ENCODE data around the gene EFCAB10.

Gene EFCAB10

GRCh38 chr7:105581066-105581811, at the start of gene EFCAB10:
EFCAB10 (minus strand) TSS chr7:105581493; CDS start chr7:105581463, 30 bp downstream.
- DNase-seq (ENCODE audit: low read depth, low spot score) = peak; percentile 97

DNA sequence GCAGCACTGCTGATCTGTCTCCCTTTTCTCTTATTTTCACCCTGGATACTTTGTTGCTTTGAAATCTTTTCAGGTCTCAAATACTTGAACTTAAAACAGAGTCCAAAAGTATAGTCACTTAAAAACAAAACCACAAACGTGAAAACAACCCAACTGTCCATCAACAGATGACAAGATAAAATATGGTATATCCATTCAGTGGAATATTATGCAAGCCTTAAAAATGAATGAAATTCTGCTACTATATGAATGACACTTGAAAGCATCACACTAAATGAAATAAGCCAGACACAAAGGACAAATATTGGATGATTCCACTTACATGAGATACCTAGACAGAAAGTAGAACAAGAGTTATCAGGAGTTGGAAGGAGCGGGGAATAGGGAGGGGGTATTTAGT, 44.7 kb upstream of the EFCAB10 start:
- no peak for DNase-seq (ENCODE audit: low read depth, low spot score)

- no peak for DNase-seq (ENCODE audit: low read depth, low spot score)
Measured at GRCh38 chr7:105623906-105624305, 42.6 kb upstream of the EFCAB10 start.

DNA sequence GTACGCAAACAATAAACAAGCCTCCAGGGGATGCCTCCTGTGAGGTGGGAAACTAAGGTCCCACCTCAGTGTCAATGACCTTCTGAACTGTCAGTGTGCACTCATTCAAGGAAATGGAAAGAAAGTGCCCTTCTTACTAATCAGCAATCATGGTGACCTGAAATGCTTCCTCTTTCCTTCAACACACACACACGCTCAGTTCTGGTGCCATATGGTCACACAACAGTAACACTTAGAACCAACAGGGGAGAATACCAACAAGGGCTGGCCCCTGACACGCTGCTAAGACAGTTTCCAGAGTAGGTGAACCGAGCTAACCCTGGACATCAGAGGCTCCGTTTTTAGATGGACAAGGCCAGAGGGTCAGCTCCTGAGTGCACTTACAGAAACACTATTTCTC, 42.1 kb upstream of the EFCAB10 start:
- no peak for DNase-seq (ENCODE audit: low read depth, low spot score)

- DNase-seq (ENCODE audit: low read depth, low spot score) = no peak
Measured at GRCh38 chr7:105622106-105622731, 40.9 kb upstream of the EFCAB10 start.

DNA sequence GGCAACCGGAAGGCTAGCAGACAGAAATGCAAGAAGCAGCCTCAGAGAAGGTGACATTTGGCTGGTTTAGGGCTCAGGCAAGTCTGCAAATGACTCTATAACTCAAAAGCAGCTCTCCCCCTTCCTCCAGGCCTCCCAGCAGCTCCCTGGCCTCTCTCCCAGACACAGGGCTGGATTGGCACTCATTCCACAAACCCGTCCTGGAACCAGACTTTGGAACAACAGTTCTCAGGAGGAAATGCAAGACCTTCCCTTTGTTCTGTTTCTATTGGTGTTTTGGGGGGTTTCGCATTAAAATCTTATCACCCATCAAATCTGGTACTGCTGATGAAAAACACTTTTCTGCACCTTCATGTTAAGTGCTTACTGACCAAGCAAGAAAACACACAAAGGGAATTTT, 40.3 kb upstream of the EFCAB10 start:
- DNase-seq (ENCODE audit: low read depth, low spot score) = no peak

- DNase-seq (ENCODE audit: low read depth, low spot score) = no peak
Measured at GRCh38 chr7:105621176-105621575, 39.9 kb upstream of the EFCAB10 start.

DNA sequence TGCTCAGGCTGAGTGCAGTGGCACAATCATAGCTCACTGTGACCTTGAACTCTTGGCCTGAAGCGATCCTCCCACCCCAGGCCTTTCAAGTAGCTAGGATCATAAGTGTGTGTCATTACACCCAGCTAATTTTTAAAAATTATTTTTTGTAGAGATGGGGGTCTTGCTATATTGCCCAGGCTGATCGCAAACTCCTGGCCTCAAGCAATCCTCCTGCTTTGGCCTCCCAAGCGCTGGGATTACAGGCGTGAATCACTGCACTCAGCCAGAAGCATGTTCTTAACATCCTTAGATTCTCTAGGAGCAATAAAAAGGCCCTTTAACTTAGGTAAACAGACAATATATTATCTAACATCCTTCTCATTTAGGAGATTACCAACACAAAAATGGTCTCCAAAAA, 38.3 kb upstream of the EFCAB10 start:
- no peak for DNase-seq (ENCODE audit: low read depth, low spot score)

DNA sequence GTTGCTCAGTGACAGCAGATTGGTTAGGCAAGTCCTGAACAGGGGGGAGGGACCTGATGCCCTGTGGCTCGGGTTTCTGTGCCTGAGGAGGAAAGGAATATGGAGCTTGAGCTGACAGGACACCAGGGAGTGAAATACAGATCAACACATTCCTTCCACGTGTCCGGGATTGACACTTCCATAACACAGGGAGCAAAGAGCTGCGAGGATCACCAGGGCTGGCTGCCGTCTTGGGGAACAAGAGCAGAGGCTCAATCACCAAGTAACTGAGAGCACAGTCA, 36.7 kb upstream of the EFCAB10 start:
- no peak for DNase-seq (ENCODE audit: low read depth, low spot score)

DNA sequence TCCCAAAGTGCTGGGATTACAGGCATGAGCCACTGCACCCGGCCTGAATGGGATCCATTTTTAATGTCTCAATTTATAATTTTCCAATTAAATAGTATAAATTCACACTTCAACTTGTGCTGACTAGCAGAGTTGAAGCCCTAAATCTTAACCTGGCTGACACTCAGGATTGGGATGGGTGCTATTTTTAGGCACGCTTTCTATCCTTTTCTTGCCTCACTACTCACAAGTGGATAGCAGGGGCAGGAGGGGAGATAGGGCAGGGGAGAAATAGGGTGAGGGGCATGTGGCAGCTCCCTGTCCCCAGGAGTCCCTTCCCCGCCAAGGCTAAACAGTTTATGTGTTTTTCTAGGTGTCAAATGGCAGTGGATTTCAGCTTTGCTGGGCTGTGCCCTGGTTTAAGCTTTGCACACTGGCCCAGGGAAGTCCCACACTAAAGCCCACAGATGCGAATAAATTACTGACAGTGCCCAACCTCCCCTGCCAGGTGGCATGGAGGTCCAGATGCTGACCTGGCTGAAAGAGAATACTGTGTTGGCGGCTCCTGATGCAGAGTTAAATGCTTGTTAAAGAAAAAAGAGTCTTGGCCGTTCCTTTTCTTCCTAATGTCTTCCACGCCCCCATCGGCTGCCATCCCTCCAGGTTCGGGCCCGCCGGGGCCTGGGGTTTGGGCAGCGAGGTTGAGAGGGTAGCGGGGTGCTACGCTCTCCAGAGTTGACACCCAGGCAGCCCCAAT, 36.2 kb upstream of the EFCAB10 start:
- DNase-seq (ENCODE audit: low read depth, low spot score) = no peak

DNA sequence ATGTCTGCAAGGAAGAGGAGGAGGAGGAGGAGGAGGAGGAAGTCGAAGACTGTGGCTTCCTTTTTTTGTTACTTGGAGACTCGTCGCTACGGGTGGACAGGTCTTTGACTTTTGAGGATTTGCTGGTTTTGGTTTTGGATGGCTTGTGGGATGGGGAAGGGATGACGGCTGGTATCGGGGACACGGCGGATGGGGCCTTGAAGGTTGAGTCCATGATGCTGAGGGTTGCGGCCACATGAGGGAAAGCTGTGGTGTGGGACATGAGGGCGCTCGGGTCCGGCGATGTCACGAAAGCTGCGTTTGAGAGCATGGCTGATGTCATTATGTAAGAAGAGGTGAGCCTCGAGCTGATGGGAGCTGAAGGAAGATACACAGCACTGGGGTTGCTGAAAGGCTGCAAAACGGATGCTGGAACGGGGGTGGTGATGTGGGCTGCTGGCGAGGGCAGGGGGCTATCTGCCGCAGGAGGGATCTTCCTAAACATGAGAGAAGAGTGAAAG, 33.1 kb upstream of the EFCAB10 start:
- no peak for DNase-seq (ENCODE audit: low read depth, low spot score)

- DNase-seq (ENCODE audit: low read depth, low spot score) = no peak
Measured at GRCh38 chr7:105613611-105614330, 32.5 kb upstream of the EFCAB10 start.

GRCh38 chr7:105612806-105613205, 31.5 kb upstream of the EFCAB10 start:
- DNase-seq (ENCODE audit: low read depth, low spot score) = no peak

GRCh38 chr7:105611856-105612775, 30.8 kb upstream of the EFCAB10 start:
- DNase-seq (ENCODE audit: low read depth, low spot score) = no peak

- DNase-seq (ENCODE audit: low read depth, low spot score) = no peak
Measured at GRCh38 chr7:105610165-105610930, 29.1 kb upstream of the EFCAB10 start.

GRCh38 chr7:105602325-105603305, 21.3 kb upstream of the EFCAB10 start:
- no peak for DNase-seq (ENCODE audit: low read depth, low spot score)

DNA sequence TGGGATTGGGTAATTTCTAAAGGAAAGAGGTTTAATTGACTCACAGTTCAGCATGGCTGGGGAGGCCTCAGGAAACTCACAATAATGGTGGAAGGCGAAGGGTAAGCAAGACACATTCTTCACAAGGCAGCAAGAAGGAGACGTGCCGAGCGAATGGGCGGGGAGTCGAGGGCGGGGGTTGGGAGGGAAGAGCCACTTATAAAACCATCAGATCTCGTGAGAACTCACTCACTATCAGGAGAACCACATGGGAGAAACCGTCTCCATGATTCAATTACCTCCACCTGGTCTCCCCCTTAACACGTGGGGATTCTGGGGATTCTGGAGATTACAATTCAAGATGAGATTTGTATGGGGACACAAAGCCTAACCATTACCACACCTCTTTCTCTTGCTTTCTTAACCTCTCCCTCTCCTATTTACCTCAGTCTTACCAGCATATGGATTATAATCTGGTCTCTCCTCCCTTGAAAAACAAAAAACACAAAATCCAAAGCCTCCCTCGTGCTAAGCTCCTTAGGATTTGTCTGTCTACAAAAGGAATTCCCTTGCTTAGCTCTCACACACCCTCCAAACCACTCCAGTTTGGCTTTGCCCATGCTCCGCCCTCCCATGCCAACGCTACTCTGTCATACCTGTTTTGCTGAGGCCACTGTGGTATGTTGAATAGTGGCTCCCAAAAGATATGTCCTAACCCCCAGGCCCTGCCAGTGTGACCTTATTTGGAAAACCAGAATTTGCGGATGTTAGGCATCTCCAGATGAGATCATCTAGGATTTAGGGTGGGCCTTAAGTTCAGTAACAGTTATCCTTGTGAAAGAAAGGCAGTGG, 19.6 kb upstream of the EFCAB10 start:
- DNase-seq (ENCODE audit: low read depth, low spot score) = peak; percentile 75

- no peak for DNase-seq (ENCODE audit: low read depth, low spot score)
Measured at GRCh38 chr7:105599551-105599950, 18.3 kb upstream of the EFCAB10 start.
